ENCODE results near the gene RAB5B.

- TF ChIP-seq CTCF (conservative IDR thresholded peaks at IDR 0.05 in 1 of 2, IDR thresholded peaks at IDR 0.05 in 1 of 2; ENCODE audit: extremely low read depth in 1 of 2, insufficient read depth in 1 of 2, low read depth in 1 of 2, low read length in 2 of 2) (no peak), EZH2 (IDR thresholded peaks at IDR 0.05; ENCODE audit: borderline replicate concordance, low read length) (no peak)
Observed at GRCh38 chr12:55957106-55957859, 16.6 kb upstream of the RAB5B start.

Data from mammary epithelial cell (primary cell).